NCI-H2227 (cell line): ENCODE measurements around the gene TTC39C.
A peak's percentile ranks its signal among the peaks of the same experiment; 100 is the strongest.
"Not testable (repeated sequence)": the region's sequence is repeated elsewhere in the genome, so short reads cannot be mapped to it uniquely, and the experiment has no call there.

Experiments
- DNase-seq: peaks from one replicate; lab custom pipeline; 2025; ENCODE audit not compliant: unreplicated experiment; lab: John Stamatoyannopoulos, UW

Gene TTC39C

DNA sequence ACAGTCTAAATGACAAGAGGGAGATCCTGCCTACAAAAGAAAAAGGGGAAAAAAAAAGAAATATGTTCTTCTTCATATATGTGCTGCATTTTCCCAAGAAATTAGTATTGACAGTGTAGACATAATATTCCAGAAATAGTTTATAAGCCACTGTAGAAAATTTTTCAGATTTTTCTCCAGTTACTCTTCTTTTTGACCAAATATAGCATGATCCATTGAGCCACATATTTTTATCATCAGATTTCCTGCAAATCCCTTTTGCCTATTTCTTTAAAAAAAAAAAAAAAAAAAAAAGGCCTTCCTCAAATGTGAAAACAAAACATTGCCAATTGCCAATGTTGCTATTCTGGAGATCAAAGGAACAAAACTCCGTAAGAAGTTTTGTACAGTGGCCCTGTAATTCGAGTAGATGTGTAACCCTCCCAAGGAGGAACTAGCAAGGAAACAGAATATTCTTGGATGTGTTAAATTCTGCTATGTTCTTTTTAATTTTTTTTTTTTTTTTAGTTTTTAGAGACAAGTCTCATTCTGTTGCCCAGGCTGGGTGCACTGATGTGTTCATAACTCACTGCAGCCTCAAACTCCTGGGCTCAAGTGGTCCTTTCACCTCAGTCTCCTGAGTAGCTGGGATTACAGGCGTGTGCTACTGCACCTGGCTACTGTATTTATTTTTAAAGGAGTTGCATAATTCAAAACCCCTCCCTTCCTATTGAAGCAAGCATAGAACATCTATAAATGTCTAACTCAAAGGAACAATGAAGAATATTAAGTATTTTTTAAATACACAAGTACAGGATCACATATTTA, 111.8 kb downstream of the TTC39C start:
- DNase-seq = no peak

DNA sequence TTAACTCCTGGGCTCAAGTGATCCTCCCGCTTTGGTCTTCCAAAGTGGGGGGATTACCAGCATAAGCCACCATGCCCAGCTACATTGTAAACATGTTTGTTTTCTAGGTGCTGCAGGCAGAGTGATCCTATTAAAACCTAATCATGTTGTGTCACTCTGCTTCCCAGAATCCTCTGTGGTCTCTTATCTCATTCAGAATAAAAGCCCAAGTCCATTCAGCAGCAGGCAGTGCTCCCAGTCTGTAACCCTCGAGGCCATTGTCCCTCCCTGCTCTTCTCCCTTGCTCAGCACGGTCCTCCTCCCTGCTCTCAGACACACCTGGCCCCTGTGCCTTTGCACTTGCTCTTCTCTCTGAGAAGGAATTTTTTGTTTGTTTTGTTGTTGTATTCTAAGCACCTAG, 113.2 kb downstream of the TTC39C start:
- no peak for DNase-seq

DNA sequence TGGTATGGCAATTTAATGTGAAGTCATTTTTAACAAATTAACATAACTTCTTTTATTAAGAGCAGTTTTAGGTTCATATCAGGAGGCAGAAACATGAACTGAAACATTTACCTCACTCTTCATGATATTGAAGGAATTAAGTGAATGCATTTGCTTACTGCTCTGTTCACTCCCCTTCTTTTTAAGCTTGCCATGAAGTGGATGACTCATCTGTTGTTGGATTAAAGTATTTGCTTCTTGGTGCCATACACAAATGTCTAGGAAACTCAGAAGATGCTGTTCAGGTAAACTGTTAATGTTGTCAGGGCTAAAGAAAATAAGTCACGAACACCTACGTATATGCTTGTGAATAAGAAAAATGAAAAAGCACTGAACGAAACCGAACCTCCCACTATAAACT, 114.1 kb downstream of the TTC39C start:
- DNase-seq = no peak

DNA sequence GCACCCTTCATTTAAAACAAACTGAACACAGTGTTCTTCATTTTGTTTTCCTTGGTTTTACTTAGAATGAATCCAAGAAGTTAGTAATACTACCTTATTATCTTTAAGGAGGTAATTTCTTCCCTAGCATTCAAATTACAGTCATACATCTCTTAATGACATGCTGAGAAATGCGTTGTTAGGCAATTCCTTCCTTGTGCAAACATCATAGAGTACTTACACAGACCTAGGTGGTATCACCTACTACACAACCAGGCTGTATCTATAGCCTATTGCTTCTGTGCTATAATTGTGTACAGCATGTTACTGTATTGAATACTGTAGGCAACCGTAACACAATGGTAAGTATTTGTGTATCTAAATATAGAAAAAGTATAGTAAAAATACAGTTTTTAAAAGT, 115.9 kb downstream of the TTC39C start:
- no peak for DNase-seq

DNA sequence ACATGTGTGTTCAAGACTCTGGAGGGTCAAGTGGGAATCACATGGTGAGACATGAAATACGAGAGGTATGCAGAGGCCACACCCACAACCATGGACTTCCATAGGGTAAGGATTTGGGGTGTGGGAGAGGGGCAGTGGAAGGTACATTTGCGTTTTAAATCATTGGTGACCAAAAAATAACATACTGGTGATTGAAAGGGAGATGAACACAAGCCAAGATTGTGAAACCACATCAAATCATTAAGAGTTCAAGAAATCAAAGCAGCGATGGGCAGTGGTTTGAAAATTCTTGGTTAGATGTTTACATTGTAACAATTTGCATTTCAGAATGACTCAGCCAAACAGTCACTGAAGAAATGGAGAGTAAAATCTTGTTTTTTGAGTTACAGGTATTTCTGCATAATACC, 122.4 kb downstream of the TTC39C start:
- no peak for DNase-seq

DNA sequence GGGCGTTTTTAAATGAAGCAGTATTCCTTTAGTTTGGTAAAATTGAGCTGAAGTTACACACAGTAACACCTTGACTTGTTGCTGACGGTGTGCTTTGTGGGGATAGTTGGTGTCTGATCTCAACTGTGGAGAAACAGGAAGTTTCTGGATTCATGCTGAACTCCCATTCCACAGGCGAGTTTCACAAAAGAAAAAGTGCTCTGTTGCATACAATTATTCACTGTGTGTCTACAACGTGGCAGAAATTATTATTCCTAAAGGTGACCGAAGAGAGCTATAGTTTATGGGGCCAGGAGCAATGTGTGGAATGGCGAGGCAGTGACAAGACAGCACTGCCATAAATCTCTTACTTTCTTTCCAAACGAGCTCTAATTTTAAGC, 123.8 kb downstream of the TTC39C start:
- no peak for DNase-seq

DNA sequence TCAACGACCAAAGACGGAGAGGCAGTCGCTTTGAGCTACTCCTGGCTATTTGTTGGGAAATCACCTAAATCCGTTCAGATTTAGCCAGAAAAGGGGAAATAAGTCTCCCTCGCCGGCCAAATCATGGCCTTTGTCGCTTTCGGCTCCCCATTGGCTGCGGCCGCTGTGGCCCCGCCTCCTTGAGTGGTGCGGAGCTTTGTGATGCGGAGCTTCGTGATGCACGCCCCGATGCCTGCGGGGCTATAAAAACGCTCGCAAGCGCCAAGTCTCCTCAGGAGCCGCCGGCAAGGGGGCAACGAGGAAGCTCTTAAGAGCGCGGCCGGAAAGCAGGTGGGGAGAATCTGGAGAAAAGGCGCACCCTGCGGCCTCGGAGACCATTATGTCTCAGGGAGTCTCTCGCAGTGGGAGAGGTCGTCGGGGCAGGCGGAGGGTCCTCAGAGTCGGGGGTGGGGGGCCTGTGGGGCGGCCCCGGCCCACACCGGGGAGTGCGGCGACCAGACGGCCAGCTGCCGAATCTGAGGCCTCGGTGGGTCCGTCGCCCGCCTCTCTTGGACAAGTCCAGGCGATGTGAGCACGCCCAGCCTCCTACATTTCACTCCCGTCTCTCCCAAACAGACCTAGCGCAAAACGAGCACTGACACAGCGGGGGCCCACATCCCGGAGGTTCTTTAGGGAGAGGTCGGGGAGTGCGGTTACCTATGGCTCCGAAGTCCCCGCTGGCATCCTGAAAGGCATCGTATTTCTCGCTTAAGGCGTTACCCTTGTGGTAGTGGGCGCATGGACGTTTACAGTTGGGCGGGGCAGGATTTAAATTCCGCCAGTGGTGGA, 124.4 kb downstream of the TTC39C start, which contains the start of gene CABYR:
TSS of gene CABYR (plus strand) at position 274 of the 828 bp plus-strand sequence. CDS start 4,053 bp downstream, outside the sequence.
- peak; percentile 98 for DNase-seq

DNA sequence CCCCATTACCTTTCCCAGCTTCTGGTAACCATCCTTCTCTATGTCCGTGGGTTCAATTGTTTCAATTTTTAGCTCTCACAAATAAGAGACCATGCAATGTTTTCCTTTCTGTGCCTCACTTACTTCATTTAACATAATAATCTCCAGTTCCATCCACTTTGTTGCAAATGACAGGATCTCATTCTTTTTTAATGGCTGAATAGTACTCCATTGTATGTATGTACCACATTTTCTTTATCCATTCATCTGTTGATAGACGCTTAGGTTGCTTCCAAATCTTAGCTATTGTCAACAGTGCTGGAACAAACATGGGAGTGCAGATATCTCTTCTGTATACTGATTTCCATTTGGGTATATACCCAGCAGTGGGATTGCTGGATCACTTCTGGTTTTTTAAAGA, 126.1 kb downstream of the TTC39C start:
- DNase-seq = no peak

DNA sequence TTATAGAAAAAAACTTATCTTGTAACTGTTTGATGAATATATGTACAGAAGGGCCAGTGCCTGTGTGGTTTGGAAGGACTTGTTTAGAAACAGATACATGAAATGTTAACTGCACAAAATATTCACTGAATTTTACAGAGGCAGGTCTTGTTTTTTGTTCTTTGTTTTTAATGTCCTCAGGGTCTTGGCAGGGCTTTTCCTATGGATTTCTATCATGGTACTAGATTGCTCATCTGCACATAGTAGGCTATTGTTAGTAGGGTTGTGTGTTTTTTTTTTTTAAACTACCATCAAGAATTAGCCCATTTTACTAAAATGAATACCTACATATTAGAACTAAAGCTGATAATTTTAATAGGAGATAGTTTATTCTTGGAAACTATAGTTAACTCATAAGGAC, 127.8 kb downstream of the TTC39C start:
- no peak for DNase-seq

DNA sequence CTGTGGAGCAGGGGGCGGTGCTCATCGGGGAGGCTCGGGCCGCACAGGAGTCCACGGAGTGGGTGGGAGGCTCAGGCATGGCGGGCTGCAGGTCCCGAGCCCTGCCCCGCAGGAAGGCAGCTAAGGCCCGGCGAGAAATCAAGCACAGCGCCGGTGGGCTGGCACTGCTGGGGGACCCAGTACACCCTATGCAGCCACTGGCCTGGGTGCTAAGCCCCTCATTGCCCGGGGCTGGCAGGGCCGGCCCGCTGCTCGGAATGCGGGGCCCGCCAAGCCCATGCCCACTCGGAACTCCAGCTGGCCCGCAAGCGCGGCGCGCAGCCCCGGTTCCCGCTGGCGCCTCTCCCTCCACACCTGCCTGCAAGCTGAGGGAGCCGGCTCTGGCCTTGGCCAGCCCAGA, 135.0 kb downstream of the TTC39C start:
- DNase-seq = not testable (repeated sequence)

DNA sequence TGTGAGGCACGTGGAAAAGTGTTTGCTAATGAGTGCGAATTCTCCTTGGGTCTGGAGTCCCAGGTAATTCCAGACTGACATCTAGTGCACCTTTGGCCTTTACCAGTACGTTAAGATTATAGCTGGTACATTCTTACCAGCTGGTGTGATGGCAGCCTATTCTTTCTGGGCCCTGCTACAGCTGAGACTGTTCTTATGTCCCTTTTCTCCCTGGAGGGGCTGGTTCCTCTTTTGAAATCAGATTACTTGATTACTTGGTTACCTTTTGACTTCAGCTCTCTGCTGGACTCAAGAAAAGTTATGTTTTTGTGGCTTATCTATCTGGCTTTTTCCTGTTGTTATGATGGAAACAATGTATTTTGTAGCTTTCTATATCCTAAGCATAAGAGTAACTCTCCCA, 138.8 kb downstream of the TTC39C start:
- no peak for DNase-seq

DNA sequence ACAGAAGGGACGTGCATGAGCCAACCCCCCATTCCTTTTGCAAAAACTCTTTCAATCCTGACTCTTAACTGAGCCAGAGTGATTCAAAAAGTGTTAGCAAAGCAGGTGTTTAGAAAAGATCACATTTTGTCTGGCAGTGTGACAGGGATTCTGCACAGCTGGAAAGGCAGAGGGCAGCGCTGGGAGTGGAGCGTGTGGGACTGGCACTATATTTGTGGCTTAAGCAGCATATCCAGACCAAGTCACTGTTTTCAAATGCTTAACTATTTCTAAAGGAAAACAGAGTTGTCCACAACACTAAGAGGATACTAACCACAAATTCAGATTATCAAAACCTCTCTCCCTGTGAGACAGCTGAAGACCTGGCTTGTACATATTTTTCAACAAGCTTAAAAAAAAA, 143.3 kb downstream of the TTC39C start:
- DNase-seq = peak; percentile 34

DNA sequence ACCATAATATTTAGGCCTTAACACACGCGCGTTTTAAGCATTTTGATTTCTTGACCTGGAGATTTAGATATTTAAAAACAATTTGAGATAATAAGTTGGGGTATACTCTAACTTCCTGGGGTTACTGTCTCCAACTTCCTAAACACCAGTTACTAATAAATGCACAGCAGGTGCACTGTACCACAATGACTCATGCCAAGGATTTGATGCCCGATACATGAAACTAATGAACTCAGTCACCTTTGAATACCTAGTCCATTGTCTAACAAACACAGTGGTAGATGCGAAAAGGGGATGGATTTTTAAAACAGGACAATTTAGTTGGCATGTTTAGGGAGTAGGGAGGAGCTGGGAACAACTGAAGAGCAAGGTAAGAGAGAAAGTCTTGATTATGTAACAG, 145.5 kb downstream of the TTC39C start:
- DNase-seq = no peak

DNA sequence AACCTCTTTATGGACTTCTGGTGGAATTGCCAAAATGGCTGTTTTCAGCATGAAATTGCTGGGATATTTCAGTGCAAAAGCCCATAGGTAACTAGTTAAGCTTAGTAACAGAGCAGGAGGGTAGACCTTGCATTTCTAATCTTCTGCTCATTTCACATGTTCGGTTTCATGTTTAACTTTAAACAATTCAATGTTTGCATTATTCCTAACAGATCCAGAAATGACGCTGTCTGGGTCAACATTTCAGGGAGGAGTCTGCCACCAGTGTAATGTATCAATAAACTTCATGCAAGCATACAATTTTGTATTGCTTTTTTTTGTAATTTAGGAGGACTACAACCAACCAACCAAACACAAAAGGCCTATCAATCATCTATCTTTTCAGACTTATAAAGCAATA, 146.8 kb downstream of the TTC39C start:
- no peak for DNase-seq

DNA sequence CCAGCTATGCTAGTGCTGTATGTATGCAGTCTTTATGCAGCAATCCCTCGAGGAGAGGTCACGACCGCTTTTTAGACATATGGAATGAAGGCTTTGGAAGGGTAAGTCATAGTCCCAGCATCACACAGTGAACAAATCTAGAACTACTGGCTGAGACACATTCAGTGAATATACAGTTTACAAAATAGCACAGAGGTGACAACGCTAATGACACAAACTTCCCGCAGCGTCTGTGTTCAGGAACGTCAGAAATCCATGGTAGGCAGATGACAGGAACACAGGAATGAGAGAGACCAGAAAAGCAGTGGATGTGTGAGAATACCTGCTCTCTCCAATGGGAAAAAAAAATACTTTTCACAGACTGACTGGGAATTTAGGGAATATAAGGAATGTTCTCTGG, 153.9 kb downstream of the TTC39C start:
- DNase-seq = no peak

DNA sequence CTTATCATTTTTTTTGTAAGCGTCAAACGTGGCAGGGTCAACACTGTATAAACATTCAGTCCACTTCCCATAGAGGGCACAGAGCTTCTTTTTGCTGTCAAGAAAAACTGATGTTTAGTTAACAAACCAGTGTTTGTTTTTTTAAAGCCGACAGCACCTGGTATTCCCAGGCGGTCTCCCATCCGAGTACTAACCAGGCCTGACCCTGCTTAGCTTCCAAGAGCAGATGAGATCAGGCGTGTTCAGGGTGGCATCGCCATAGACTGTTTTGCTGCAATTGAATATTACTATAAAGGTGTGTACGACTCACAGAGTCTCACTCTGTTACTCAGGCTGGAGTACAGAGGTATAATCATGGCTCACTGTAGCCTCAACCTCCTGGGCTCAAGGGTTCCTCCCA, 155.8 kb downstream of the TTC39C start:
- no peak for DNase-seq

DNA sequence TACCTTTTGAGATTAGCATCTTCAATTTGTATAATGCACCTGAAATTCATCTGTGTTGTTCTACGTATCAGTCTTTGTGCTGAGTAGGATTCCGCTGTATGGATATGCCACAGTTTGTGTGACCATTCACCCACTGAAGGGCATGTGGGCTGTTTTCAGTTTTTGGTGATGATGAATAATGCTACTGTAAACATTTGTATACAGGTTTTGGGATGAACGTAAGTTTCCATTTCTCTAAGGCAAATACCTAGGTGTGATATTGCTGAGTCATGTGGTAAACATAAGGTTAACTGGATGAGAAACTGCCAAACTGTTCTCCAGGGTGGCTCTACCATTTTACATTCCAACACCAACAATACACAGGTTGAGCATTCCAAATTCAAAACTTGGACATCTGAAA, 159.4 kb downstream of the TTC39C start:
- DNase-seq = no peak

DNA sequence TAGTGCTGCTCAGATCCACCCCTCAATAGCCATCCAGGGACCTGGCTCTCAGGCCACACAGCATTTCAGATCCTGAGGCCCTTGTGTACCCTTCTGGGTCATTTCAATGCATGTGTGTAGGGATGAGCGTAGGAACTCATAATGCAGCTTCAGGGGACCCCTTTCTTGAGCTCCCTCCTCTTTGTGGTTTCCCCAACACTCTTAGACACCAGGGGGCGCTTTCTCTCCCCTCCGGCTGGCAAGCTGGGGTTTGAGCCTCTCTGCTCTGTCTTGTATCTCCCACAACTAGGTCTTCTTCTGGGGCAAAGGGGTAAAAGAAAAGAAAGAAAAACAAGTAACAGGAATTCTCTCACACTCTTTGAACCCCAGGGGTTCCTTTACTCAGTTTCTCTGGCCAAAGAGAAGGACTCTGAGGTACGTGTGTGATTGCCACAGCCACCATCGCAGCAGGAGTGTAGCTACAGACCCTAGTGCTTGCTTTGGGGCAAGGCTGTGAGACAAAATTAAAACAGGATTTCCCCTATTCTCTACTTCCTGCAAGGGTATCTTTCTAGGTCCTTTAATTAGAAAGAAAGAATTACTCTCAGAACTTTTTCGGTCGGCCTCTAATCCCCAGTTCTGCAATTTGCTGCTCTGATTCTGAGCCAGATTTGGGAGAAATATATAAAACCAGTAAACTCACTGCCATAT, 162.3 kb downstream of the TTC39C start:
- peak; percentile 71 for DNase-seq

DNA sequence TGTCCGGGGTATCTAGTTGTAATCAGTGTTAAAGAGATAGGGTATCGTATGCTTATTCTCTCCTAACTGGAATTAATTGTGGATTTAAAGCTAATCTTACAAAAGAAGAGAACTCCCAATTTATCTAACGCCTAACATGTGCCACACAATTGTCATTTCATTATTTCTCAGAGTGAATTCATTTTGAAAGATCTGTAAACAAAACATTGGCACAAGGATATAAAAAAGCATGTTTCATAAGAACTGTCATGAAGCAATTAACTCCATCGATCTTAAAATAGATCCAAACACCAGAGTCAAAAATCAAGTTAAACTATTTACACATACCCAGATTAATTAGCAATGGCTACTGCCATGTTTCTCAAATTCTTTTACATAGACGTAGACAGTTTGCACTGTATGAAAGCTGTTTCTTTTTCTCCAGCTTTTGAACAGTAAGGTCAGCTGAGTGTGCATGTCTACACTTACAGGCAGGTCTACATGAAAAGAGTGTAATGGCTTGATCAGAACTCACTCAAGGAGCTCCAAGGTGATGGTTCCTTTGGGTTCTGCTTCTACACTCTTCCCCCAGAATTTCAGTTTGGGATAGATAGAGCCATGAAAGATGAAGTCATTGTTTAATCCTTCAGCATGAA, 163.1 kb downstream of the TTC39C start:
- no peak for DNase-seq

DNA sequence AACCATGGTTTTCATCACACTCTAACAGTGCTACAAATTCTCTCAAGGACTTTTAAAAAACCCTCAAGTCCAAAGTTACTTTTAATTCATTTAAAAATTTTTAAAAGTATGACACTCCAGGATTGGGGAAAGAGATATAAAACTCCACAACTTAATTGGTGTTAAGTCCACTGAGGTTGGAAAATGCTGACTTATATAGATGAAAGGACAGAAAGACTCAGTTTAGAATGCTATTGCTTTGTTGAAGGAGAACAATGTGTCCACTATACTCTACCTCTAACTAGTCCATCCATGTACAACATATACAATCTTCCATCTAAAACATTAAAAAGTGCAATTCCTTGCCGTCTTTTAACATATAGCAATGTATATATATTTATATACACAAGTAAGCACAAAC, 165.5 kb downstream of the TTC39C start:
- no peak for DNase-seq

DNA sequence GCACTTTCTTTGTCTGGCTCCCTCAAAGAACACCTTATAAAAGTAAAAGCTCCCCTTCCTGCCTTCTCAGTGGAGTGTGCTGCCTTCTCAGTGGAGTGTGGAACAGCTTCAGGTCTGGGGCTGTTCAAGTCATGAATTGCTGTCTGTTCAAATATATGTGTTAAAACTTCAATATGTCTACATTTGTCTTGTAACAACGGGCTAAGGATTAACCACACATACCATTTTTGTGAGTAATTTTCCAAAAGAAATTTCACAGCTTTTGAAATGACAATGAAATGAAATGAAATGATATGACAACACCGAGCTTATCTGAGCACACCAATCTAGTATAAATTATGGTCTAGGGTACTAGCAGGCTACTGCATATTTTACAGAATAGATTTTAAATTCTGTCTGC, 167.3 kb downstream of the TTC39C start:
- no peak for DNase-seq
